Activated effector memory CD4-positive, alpha-beta T cell treated with anti-CD3 and anti-CD28 coated beads, Interleukin-2, amount 50 U/mL, for 16 hours (primary cell): ENCODE measurements around the gene TMEM114.
A peak's percentile ranks its signal among the peaks of the same experiment; 100 is the strongest.

Source experiments
- DNase-seq: peaks from one replicate; pipeline ENCODE4 v3.0.0-alpha.2; 2020

The TMEM114 gene

GRCh38 chr16:8589900-8590688 lies at the start of gene TMEM114:
Gene TMEM114, minus strand, starts transcription at chr16:8590511. Its CDS starts 673 bp downstream, at chr16:8589838.
- no peak for DNase-seq

- DNase-seq: no peak
These were observed 49.4 kb upstream of the TMEM114 start for GRCh38 chr16:8639694-8640093.

GRCh38 chr16:8634991-8635736 lies 44.9 kb upstream of the TMEM114 start:
- no peak for DNase-seq

GRCh38 chr16:8632675-8633182 lies 42.4 kb upstream of the TMEM114 start:
- DNase-seq: no peak

GRCh38 chr16:8631818-8632465 lies 41.6 kb upstream of the TMEM114 start:
- DNase-seq: no peak

- DNase-seq: no peak
These were observed 41.1 kb upstream of the TMEM114 start for GRCh38 chr16:8631373-8631772.

- DNase-seq: no peak
These were observed 40.1 kb upstream of the TMEM114 start for GRCh38 chr16:8630255-8630953.

- DNase-seq: no peak
These were observed 38.8 kb upstream of the TMEM114 start for GRCh38 chr16:8628981-8629725.

- no peak for DNase-seq
These were observed 37.1 kb upstream of the TMEM114 start for GRCh38 chr16:8627456-8627855.

- DNase-seq: no peak
These were observed 36.6 kb upstream of the TMEM114 start for GRCh38 chr16:8626946-8627345.

- no peak for DNase-seq
These were observed 35.3 kb upstream of the TMEM114 start for GRCh38 chr16:8625491-8626087.

- DNase-seq: no peak
These were observed 33.3 kb upstream of the TMEM114 start for GRCh38 chr16:8623634-8624033.

- DNase-seq: no peak
These were observed 32.0 kb upstream of the TMEM114 start for GRCh38 chr16:8622315-8622656.

- DNase-seq: peak; percentile 97
These were observed 31.4 kb upstream of the TMEM114 start, which contains the start of gene METTL22 for GRCh38 chr16:8621572-8622314. Gene METTL22, plus strand, starts transcription at chr16:8621698. Its CDS starts 3,968 bp downstream, at chr16:8625666.

- no peak for DNase-seq
These were observed 30.9 kb upstream of the TMEM114 start for GRCh38 chr16:8621222-8621571.

GRCh38 chr16:8620535-8620934 lies 30.2 kb upstream of the TMEM114 start:
- no peak for DNase-seq

- DNase-seq: no peak
These were observed 29.5 kb upstream of the TMEM114 start for GRCh38 chr16:8619671-8620370.

GRCh38 chr16:8614435-8615029 lies 24.2 kb upstream of the TMEM114 start:
- no peak for DNase-seq

- DNase-seq: no peak
These were observed 21.7 kb upstream of the TMEM114 start for GRCh38 chr16:8611886-8612600.
